Inferior parietal cortex (tissue), 1 donor: ENCODE measurements around the gene AGAP3.
A peak's percentile ranks its signal among the peaks of the same experiment; 100 is the strongest.

ENCODE experiments used
- DNase-seq: peaks from one replicate; pipeline ENCODE4 v3.0.0-alpha.2; 2016; ENCODE audit errors: extremely low spot score

Gene AGAP3

DNA sequence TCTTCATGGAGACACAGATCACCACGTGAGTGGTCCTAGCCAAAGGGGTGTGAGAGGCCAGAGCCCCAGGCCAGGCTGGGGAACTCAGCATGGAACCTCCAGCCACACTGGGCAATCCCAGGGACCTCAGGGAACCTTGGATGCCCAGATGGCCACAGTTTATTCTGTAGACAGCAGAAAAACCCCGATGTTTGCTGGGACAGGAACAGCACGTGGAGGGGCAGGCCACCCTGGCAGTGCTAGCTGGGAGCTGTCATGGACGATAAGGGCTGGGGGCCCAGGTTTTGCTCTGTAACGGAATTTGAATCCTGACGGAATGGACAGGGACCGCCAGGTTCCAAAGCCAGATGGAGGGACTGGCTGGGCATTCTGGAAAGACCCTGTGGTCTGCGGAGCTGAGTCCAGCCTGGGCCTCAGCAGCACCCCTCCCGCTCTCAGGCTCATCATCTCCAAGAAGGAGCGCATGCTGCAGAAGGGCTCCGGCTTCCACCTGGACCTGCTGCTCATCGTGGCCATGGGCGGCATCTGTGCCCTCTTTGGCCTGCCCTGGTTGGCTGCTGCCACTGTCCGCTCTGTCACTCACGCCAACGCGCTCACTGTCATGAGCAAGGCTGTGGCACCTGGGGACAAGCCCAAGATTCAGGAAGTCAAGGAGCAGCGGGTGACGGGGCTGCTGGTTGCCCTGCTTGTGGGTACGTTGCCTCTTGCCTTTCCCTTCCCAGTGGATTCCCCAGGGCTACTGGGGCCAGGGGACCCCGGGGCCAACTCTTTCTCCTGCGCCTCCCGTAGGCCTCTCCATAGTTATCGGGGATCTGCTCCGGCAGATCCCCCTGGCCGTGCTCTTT is 11.2 kb upstream of the AGAP3 start:
- DNase-seq, result no peak

DNA sequence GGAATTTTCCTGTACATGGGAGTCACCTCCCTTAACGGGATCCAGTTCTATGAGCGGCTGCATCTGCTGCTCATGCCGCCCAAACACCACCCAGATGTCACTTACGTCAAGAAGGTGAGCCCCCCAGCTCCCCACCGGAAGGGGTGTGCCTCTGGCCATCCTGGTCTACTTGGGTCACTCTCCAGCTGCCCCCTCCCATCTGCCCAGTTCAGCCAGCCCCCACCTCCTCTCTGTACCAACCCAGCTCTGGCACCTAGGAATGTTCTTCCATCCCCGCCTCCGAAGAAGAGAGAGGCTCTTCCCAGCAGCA is 10.7 kb upstream of the AGAP3 start:
- DNase-seq, result no peak

DNA sequence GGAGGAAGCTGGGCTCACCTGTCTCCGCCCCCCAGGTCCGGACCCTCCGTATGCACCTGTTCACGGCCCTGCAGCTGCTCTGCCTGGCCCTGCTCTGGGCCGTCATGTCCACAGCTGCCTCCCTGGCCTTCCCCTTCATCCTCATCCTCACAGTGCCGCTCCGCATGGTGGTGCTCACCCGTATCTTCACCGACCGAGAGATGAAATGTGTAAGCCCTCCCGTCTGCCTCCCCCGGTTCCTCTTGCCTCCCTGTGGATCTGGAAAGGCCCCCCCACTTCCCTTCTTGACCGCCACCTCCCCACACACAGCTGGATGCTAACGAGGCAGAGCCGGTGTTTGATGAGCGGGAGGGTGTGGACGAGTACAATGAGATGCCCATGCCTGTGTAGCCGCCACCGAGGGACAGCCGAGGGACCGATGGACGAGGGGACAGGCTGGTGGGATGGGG is 10.3 kb upstream of the AGAP3 start:
- no peak for DNase-seq

DNA sequence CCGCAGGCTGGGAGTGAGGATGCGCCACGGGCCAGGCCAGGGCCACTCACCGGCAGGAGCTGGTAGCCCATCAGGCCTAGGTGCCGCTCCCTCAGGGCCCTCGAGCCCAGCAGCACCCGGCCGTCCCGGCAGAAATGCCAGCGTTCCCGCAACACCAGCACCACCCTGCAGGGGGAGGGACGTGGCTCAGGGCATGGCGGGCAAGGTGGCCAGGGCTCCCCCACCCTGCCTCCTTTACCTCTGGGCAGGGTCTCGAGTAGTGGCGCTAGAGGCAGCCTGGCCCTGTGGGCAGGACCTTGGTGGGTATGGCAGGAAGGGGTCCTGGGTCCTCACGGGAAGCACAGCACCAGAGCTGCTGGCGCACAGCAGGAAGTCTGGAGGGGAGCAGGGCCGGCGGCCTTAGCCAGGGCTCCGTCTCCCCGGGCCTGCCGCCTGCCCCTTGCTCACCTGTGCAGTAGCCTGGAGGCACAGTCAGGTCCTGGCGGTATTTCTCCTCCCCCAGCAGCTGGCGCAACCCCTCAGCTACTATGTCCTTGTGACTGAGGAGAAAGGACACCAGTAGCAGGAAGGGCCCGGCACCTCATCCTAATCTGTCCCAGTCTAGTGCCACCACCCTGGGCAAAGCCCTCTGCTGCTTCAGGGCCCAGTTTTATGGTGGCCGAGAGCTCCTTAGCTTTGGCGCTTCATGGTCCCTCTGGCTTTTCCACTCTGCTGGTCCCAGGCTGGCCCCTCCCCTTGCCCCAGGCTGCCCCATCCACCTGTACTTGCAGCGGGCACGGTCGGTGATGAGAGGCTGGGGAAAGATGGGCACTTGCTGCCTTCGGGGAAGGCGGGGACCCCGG is 9.2 kb upstream of the AGAP3 start:
- DNase-seq, result no peak

DNA sequence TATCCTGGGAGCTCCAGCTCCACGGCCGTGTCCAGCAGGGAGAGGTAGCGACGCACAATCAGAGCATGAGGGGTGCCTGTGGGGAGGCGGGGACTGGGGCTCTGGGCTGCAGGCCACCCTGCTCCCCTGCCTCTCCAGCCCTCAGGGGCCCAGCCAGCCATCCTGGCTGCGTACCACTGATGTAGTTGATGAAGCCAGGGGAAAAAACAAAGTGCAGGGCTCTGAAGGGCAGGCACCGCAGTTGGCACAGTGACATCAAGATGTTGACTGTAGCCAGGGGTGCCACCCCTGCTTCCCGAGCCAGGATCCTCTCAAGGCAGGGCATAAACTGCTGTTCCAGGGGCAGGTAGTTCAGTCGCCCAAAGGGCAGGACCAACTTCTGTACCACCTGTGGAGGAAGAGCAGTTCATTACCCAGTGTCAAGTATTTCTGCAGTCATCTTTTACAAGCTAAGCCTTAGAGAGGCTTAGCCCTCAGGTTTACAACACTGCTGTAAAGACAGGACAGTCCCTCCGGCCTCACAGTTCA is 8.5 kb upstream of the AGAP3 start:
- no peak for DNase-seq

DNA sequence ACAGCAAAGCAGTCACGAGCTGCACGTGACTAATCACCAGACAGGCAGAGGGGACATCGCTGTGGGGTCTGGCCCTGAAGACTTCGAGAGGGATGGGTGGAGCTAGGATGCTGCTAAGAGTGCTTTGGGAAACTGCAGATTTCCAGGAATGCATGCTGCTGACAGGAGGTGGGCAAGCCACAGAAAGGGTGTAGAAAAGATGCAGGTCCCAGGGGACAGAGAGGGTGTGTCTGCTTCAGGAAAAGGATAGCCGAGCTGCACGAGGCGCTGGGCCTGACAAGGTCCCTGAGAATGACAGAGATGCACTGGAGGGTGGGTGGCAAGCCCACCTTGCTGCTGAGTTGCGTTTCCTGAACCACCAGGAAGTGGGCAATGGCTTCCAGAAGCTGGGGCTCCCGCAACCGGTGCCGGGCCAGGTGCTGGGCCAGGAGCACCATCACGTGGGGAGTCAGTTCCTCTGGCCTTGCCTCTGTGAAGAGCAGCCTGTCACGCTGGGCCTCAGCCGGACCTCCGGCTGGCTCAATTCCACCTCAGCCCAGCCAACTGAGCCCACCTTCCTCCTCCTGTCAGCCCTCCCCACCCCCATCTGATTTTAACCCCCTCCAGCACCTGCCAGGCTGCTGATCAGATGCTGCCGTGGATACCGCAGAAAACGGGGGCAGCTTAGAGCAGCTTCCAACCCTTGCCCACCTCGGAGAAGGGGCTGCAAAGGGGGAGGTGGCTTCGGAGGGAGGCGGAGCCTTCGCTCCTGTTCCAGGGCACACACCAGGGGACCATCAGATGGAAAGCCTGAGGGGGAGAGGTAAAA is 7.8 kb upstream of the AGAP3 start:
- DNase-seq, result no peak

DNA sequence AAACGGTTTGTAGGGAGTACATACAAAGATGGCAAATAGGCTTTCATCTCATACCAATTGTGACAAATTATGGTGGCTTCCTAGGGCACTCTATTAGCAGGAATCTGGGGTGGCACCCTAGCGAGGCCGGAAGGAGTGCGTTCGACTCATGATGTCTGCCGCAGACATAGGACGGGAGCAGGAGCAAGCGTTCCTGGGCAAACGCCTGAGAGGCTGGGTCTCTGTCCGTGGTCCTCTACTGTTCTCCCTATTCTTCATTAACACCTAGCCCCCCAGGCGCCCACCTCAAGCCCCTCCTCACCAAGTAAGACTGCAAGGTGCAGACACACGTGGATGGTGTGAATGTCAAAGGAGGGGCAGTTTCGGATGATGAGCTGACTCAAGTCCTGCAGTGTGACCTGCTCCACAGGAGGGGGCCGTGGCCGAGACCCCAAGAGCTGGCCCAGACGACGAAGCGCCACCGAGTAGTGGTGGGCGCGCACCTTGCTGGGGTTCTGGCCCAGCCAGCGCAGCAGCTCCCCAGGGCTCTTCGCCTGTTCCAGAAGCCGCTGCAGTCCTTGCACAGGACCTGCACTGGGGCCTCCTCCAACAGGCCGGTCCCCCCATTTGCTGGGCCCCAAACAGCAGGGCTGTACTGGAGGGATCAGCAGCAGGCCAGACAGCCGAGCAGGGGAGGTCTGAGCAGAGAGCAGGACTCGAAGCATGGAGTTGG is 6.9 kb upstream of the AGAP3 start:
- DNase-seq, result no peak

DNA sequence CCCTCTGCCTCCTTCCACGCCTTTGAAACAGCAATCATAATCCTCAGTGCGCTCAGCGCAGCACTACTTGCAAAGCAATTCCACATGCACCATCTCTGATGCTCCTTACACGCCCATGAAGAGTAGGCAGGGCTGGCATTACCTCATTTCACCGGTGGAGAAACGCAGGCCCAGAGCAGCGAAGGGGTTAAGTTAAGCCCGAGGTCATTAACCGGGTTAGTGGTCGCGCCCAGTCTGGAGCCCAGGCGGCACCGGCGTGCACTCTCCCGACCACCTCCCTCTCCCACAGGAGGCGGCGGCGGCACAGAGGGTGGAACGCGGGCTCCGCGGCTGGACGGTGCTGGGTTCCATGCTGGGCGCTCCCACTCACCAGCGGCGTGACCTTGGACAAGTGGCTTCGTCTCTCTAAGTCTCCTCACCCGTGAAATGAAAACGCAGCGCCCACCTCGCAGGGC is 6.2 kb upstream of the AGAP3 start:
- DNase-seq, result no peak

DNA sequence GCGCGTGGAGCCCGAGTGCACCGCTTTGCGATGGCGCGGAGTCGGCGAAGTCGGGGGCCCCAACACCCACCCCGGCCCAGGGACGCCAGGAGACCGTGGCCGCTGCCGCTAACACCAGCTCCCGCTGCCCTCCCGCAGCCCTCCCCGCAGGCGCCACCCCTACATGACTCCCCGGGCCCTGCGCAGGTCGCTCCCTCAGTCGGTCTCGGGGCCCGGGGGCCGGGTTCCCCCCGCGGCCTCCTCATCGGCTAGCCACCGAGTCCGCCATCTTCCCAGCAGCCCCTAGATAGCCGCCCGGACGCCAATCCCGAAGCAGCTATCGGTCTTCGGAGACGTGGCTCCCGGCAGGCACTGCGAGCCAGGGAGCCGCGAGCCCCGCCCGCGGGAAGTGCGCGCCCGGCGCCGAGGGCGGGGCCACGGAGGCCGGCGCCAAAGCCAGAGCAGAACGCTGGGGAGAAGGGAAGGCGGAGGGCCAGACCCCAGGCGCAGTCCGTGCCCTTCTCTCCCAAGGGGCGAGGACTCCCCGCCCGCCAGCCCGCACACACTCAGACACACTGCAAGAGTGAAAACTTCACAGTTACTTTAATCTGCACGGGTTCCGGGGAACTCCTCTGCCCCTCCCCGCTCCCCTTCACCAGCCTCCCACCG is 5.6 kb upstream of the AGAP3 start, which contains the start of gene FASTK:
Gene FASTK, minus strand, starts transcription at position 288 of the 648 bp plus-strand sequence. Its CDS starts 43 bp downstream, at position 245.
- peak; percentile 94 for DNase-seq

DNA sequence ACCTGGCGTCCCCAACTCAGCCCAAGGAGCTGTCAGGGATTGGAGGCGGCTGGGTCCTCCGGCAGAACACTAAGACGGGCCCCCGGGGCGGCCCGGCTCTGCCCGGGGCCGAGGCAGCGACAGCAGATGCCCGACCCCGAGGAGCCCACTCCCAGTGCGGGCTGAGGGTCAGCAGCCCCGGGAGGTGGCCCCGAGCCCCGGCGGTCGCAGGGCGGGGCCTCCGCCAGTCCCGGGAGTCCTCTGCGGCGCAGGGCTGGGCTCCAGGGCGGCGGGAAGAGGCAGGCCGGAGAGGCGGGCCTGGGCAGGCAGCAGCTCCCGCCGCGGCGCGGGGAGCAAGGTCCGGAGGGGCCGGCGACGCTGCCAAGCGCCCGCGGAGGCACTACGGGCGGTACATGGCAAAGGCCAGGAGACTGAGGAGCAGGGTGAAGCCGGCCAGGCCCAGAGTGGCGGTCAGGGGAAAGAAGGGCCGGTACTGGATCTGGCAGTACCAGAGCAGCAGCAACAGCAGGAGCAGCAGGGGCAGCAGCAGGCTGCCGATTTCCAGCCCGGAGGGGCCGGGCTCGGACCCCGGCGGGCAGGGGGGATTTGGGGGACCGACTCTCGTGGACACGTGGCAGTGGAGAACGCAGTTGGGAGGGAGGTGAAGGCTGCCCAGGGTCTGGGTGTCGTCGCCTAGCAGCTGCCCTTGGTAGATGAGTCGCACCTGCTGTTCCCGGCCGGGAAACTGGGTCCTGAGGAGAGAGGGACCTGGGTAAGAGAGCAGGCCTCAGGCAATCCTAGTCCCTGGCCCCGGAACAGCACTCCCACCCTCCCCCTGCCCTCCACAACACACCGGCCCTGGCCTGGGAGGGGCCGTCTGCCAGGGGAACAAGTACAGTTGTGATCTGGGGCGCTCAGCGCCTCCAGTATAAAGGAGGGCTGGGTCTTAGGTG is 4.8 kb upstream of the AGAP3 start:
- DNase-seq, result no peak

DNA sequence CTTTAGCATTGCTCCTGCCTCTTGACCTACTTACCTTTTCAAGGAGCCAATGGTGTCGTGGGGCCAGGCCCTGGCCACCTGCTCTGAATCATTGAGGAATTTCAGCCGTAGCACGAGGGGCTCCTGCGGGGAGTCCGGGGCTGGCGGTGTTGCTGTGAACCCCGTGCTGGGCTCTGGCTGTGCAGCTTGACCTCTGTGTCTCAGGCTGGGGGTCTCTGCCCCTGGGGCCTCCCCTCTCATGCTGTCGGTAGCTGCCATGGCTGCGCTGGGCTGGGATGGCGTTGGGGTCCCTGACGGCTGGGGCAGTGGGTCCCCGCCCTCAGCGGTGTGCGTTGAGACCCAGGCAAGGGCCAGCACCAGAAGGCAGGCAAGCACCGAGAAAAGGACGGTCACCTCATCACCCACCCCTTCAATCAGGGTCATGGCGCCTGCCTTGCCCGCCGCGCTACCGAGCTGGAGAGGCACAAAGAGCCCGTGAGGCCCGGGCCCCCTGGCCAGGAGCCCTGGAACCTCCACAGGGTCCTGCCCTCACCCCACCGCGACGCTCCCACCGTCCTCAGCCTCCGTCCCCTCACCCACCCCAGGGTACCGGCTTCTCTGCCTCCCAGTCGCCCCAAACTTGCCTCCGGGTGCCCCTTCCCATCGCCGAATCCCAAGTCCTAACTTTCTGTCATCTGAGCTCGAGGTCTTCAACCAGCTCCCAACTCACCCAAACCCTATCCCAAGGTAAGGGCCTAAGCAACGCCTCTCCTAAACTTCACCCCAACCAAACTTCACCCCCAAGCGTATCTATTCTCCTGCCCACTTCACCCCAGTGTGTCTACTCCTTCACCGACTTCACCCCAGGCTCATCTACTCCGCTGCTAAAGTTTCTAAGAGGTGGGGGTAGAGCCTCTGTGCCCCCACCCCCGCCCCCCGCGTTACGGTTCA is 3.9 kb upstream of the AGAP3 start:
- DNase-seq, result no peak

DNA sequence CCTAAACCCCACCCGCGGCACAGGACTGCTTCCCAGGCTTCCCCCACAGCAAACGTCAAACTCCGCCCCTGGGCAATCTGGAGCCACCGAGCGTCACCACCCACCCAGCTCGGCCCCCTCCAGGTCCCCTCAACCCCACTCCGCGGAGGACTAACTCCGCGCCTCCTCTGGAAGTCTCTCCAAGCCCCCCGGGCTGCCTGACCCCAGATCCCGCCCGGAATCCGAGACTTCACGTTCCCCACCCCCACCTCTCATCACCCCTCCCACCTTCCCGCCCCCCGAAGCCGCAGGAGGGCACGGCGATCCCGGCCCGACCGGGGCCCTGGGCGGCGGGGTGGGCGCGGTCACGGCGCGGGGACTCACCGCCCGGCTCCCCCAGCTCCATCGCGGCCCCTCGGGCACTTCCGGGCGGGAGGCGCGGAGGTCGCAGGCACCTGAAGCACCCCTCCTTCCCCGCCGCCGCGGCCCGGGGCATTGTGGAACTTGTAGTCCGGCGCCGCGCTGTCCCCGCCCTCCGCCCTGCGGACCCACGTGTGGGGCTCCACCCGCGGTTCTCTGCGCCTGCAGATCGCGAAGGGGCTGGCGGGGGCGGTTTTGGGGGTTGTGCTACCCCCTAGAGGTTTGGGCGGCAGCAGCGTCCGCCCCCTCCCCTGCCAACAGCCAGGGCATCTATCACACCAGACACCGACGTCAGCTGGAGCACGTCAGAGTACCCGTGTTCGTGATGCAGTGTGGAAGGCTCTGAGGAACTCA is 3.0 kb upstream of the AGAP3 start, which contains the start of gene TMUB1:
Gene TMUB1, minus strand, starts transcription at position 423 of the 753 bp plus-strand sequence. CDS start 930 bp downstream, outside the sequence.
- DNase-seq, result no peak

DNA sequence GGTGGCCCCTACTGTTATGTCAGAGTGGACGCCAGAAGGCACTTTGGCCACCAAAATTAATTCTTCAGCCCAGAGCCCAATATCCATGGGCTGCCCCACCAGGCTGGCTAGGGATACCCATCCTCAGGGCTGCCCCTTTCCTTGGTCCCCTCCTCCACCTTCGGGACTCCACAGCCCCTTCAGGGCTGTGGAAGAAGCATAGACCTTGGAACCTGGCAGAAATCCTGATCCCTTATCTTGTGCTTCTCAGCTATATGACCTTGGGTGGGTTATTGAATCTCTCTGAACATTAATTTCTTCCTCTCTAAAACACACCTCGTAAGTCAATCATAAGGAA is 2.5 kb upstream of the AGAP3 start:
- DNase-seq, result no peak

DNA sequence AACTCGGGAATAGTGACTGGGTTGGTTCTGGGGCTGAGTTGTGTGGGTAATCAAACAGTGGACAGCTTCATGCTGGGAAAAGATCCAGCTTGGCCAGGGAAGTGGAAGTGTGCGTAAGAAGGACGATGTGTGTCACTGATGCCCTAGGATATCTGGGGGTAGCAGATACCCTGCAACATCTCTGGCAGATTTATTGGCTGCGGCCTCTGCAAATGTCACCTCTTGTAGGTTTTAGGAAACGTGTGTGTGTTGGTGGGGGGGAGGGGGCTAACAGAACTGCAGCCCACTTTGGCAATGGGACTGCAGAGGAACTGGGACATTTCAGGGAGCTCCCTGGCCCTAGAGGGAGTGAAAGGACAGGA is 965 bp upstream of the AGAP3 start:
- DNase-seq, result no peak

DNA sequence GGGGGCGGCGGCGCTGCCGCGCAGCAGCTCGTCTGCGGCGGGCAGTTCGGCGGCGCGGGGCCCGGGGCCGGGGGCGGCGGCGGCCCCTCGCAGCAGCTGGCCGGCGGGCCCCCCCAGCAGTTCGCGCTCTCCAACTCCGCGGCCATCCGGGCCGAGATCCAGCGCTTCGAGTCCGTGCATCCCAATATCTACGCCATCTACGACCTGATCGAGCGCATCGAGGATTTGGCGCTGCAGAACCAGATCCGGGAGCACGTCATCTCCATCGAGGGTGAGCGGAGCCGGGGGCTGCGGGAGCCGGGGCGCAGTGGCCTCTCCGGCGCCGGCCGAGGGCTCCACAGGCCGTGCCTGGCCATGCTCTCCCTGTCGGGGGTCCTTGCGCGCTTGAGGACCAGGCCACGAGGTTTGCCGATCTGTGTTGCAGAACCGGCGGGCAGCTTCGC is 548 bp downstream of the AGAP3 start:
- no peak for DNase-seq

DNA sequence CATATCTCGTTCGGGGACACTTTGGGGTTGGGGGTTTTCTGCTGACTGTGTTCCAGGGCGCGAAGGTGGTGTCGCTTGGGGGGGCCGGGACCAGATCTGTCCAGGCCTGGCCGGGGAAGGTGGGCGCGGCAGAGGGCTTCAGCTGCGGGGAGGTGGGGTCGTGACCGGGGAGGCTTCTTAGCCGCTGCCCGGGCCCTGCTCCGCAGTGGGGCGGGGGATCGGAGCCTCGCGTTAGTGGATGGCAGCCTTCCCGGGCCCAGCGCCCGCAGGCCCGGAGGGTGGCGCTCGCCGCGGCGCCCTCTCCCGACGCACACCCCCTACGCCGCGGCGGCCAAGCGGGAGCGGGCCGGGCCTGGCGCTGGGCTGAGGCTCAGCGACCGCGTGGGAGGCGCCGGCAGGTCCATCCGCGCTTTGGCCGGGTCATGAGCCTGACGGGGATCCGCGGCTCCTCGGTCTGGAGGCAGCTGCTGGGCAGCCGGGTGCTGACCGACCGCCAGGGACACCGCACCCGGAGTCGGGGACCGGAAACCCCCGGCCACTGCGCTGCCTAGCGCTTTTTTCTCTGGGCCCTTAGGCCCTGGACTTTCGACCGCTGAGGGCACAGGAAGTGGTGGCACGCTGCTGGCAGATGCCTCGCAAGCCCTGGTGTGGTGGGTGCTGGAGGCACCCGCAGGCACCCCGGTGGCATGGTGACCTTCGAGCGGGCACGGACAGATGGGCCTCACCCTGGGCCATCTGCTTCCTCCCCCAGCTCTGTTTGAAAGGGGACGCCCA is 1.2 kb downstream of the AGAP3 start:
- DNase-seq, result no peak
